H9 (cell line): Measurements from ENCODE around the gene KIF21A. TPM values are rescaled to one million over a fixed set of nuclear protein-coding genes. Genes with fewer than 3 reads are reported as not detected.

ENCODE experiments used
- DNase-seq: peaks from one replicate; pipeline ENCODE4 v3.0.0-alpha.2; 2017
- H2AFZ ChIP-seq: one replicate; pipeline ENCODE4 v1.6.1; 2013; ENCODE audit warnings: mild to moderate bottlenecking, low read length, control low read depth, moderate library complexity
- H2AK5ac ChIP-seq: 2 replicates; pipeline ENCODE4 v1.6.1; 2013; ENCODE audit warnings: low read length, control low read depth, mixed read lengths; ENCODE audit not compliant: insufficient read length
- H2BK120ac ChIP-seq: one replicate; pipeline ENCODE4 v1.6.1; 2013; ENCODE audit warnings: low read depth, mild to moderate bottlenecking, low read length, control low read depth, inconsistent platforms; ENCODE audit not compliant: poor library complexity, severe bottlenecking
- H2BK12ac ChIP-seq: 2 replicates; pipeline ENCODE4 v1.6.1; 2013; ENCODE audit warnings: low read length, control low read depth, mixed read lengths, low read depth; ENCODE audit not compliant: insufficient read length
- H2BK15ac ChIP-seq: 2 replicates; pipeline ENCODE4 v1.6.1; 2013; ENCODE audit warnings: low read depth, low read length, control low read depth
- H2BK20ac ChIP-seq: one replicate; pipeline ENCODE4 v1.6.1; 2013; ENCODE audit warnings: low read depth, mild to moderate bottlenecking, low read length, control low read depth, inconsistent platforms; ENCODE audit not compliant: poor library complexity, severe bottlenecking
- H2BK5ac ChIP-seq: 2 replicates; pipeline ENCODE4 v1.6.1; 2013; ENCODE audit warnings: low read length, control low read depth, mixed read lengths; ENCODE audit not compliant: insufficient read length
- H3K14ac ChIP-seq: 2 replicates; pipeline ENCODE4 v1.6.1; 2013; ENCODE audit warnings: low read length, control low read depth; ENCODE audit not compliant: insufficient read depth
- H3K18ac ChIP-seq: 2 replicates; pipeline ENCODE4 v1.6.1; 2013; ENCODE audit warnings: low read depth, mild to moderate bottlenecking, mixed read lengths, low read length, control low read depth; ENCODE audit not compliant: insufficient read length
- H3K23ac ChIP-seq: 2 replicates; pipeline ENCODE4 v1.6.1; 2013; ENCODE audit warnings: low read length, control low read depth, mixed read lengths, low read depth; ENCODE audit not compliant: insufficient read length
- H3K23me2 ChIP-seq: 2 replicates; pipeline ENCODE4 v1.6.1; 2013; ENCODE audit warnings: low read depth, mild to moderate bottlenecking, mixed read lengths, low read length, control low read depth; ENCODE audit not compliant: insufficient read length, poor library complexity, severe bottlenecking
- H3K27ac ChIP-seq: 2 replicates; pipeline ENCODE4 v1.5.1; 2013; ENCODE audit warnings: low read length, control low read depth, mixed read lengths, low read depth; ENCODE audit not compliant: insufficient read length
- H3K27me3 ChIP-seq: 2 replicates; pipeline ENCODE4 v1.6.1; 2013; ENCODE audit warnings: low read length, control low read depth, inconsistent platforms; ENCODE audit not compliant: insufficient read depth
- H3K4ac ChIP-seq: 2 replicates; pipeline ENCODE4 v1.6.1; 2013; ENCODE audit warnings: low read depth, mild to moderate bottlenecking, control low read depth, inconsistent platforms, low read length, moderate library complexity
- H3K4me1 ChIP-seq: 2 replicates; pipeline ENCODE4 v1.6.1; 2013; ENCODE audit warnings: low read length, control low read depth, inconsistent platforms; ENCODE audit not compliant: insufficient read depth
- H3K4me2 ChIP-seq: 2 replicates; pipeline ENCODE4 v1.6.1; 2013; ENCODE audit warnings: low read length, control low read depth, mixed read lengths; ENCODE audit not compliant: insufficient read length, insufficient read depth
- H3K56ac ChIP-seq: 2 replicates; pipeline ENCODE4 v1.6.1; 2013; ENCODE audit warnings: low read depth, mild to moderate bottlenecking, mixed read lengths, low read length, control low read depth; ENCODE audit not compliant: insufficient read length
- H3K79me1 ChIP-seq: 2 replicates; pipeline ENCODE4 v1.6.1; 2013; ENCODE audit warnings: low read depth, mild to moderate bottlenecking, moderate library complexity, low read length, control low read depth, inconsistent platforms; ENCODE audit not compliant: insufficient read depth, poor library complexity, severe bottlenecking
- H3K79me2 ChIP-seq: 2 replicates; pipeline ENCODE4 v1.6.1; 2013; ENCODE audit warnings: low read length, control low read depth, inconsistent platforms; ENCODE audit not compliant: insufficient read depth
- H3K9ac ChIP-seq: 2 replicates; pipeline ENCODE4 v1.6.1; 2013; ENCODE audit warnings: low read length, control low read depth, mixed read lengths; ENCODE audit not compliant: insufficient read length; ENCODE audit errors: extremely low read depth
- H3K9me3 ChIP-seq: one replicate; pipeline ENCODE4 v1.6.1; 2013; ENCODE audit warnings: low read depth, low read length, inconsistent platforms; ENCODE audit not compliant: control insufficient read depth
- H3T11ph ChIP-seq: one replicate; pipeline ENCODE4 v1.6.1; 2013; ENCODE audit warnings: mild to moderate bottlenecking, low read length, control low read depth, inconsistent platforms
- H4K20me1 ChIP-seq: one replicate; pipeline ENCODE4 v1.6.1; 2013; ENCODE audit not compliant: control insufficient read depth, insufficient read length, insufficient read depth
- H4K5ac ChIP-seq: 2 replicates; pipeline ENCODE4 v1.6.1; 2013; ENCODE audit warnings: low read depth, mild to moderate bottlenecking, mixed read lengths, low read length, control low read depth; ENCODE audit not compliant: insufficient read length
- H4K8ac ChIP-seq: replicated peaks from 2 replicates; pipeline ENCODE4 v1.6.1; 2013; ENCODE audit warnings: low read length, control low read depth, mixed read lengths, low read depth; ENCODE audit not compliant: insufficient read length
- H4K91ac ChIP-seq: 2 replicates; pipeline ENCODE4 v1.6.1; 2013; ENCODE audit warnings: low read depth, mild to moderate bottlenecking, moderate library complexity, mixed read lengths, low read length, control low read depth; ENCODE audit not compliant: insufficient read length
- H3K27ac Mint-ChIP-seq, 3 experiments: 2 replicates in 2 of 3; 3 replicates in 1 of 3; pipeline ENCODE4 v1.8.0; 2020 to 2021; ENCODE audit warnings: mixed read lengths in 3 of 3, mild to moderate bottlenecking in 1 of 3, moderate library complexity in 1 of 3
- H3K27me3 Mint-ChIP-seq: 2 replicates; pipeline ENCODE4 v1.8.0; 2021; ENCODE audit warnings: low read depth, mild to moderate bottlenecking, moderate library complexity, mixed read lengths
- H3K36me3 Mint-ChIP-seq, 3 experiments: 2 replicates in 2 of 3; 3 replicates in 1 of 3; pipeline ENCODE4 v1.8.0; 2020 to 2021; ENCODE audit warnings: low read depth in 3 of 3, mixed read lengths in 3 of 3; ENCODE audit not compliant: insufficient read depth in 1 of 3
- H3K4me1 Mint-ChIP-seq, 2 experiments: 2 replicates each; pipeline ENCODE4 v1.8.0; 2020; ENCODE audit warnings: mixed read lengths in 2 of 2
- H3K4me3 Mint-ChIP-seq, 2 experiments: 2 replicates in 1 of 2; 3 replicates in 1 of 2; pipeline ENCODE4 v1.8.0; 2020 to 2021; ENCODE audit warnings: mild to moderate bottlenecking in 2 of 2, mixed read lengths in 2 of 2, moderate library complexity in 1 of 2
- H3K9me3 Mint-ChIP-seq, 2 experiments: 2 replicates in 1 of 2; 3 replicates in 1 of 2; pipeline ENCODE4 v1.8.0; 2020; ENCODE audit warnings: mild to moderate bottlenecking in 2 of 2, mixed read lengths in 2 of 2, moderate library complexity in 1 of 2
- WGBS: extraction: QIAGEN DNeasy Blood & Tissue Kit; methylation state at CpG from one replicate; pipeline ENCODE4 v1.1.7; 2013; ENCODE audit warnings: missing lambda C conversion rate, low lambda C conversion rate, mixed read lengths; ENCODE audit not compliant: insufficient read length; ENCODE audit errors: extremely low coverage; 5-methylcytosine and 5-hydroxymethylcytosine counted together
- total RNA-seq: library from RNA; stranded (reverse); gene quantifications from 2 replicates; pipeline ENCODE4 v1.2.1, GENCODE V29; 2021
- TF ChIP-seq, protein P1 (sequence below): fragments of 200-600 bp; sonication (generic); conservative IDR thresholded peaks from 3 replicates; pipeline ENCODE4 v1.8.0; 2021; ENCODE audit warnings: antibody characterized with exemption, mild to moderate bottlenecking

Gene KIF21A
- total RNA-seq, 1 experiment from 2014 or later = 17.2 TPM

GRCh38 chr12:39344926-39345325 lies 98.0 kb downstream of the KIF21A start:
- Histone ChIP-seq H4K8ac (no peak overlapping the region), H4K20me1 (no peaks in the 10 kb centered on the region), H3T11ph (no peak overlapping the region), H2BK15ac (no peak overlapping the region), H3K9me3 (no peaks in the 10 kb centered on the region), H3K79me1 (no peaks in the 10 kb centered on the region), H2BK120ac (no peak overlapping the region), H3K79me2 (no peaks in the 10 kb centered on the region), H3K4me2 (no peak overlapping the region), H3K23me2 (no peaks in the 10 kb centered on the region), H3K4me1 (no peaks in the 10 kb centered on the region), H3K18ac (no peak overlapping the region), H3K56ac (no peak overlapping the region), H3K27ac (no peak overlapping the region), H2AK5ac (no peak overlapping the region), H3K14ac (no peak overlapping the region), H2AFZ (no peak overlapping the region), H3K23ac (no peak overlapping the region), H4K91ac (no peak overlapping the region), H2BK12ac (no peak overlapping the region), H2BK5ac (no peak overlapping the region), H3K4ac (no peak overlapping the region), H4K5ac (no peak overlapping the region), H3K9ac (no peak overlapping the region), H2BK20ac (no peak overlapping the region), H3K27me3 (no peaks in the 10 kb centered on the region)
- Mint-ChIP-seq H3K36me3 (peaks cover 4 to 10% (median 8%) of the 10 kb centered on the region in 3 experiments; a peak in 6 of 7 replicates), H3K27me3 (no peaks in the 10 kb centered on the region), H3K4me3 (no peak overlapping the region), H3K27ac (no peak overlapping the region; a peak in 1 of 7 replicates), H3K4me1 (peaks cover 12 to 13% of the 10 kb centered on the region in 2 experiments), H3K9me3 (no peaks in the 10 kb centered on the region)
- no CpG with 5 or more reads among the region's 2 CpGs for WGBS
- TF ChIP-seq, protein P1, sequence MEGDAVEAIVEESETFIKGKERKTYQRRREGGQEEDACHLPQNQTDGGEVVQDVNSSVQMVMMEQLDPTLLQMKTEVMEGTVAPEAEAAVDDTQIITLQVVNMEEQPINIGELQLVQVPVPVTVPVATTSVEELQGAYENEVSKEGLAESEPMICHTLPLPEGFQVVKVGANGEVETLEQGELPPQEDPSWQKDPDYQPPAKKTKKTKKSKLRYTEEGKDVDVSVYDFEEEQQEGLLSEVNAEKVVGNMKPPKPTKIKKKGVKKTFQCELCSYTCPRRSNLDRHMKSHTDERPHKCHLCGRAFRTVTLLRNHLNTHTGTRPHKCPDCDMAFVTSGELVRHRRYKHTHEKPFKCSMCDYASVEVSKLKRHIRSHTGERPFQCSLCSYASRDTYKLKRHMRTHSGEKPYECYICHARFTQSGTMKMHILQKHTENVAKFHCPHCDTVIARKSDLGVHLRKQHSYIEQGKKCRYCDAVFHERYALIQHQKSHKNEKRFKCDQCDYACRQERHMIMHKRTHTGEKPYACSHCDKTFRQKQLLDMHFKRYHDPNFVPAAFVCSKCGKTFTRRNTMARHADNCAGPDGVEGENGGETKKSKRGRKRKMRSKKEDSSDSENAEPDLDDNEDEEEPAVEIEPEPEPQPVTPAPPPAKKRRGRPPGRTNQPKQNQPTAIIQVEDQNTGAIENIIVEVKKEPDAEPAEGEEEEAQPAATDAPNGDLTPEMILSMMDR = no peak
- DNase-seq = no peak
